Ishikawa (cell line): Measurements from ENCODE around the gene SCARF1.
A peak's percentile ranks its signal among the peaks of the same experiment; 100 is the strongest.

Experiments
- CEBPB ChIP-seq: IDR thresholded peaks from 2 replicates; pipeline ENCODE4 v1.6.1; 2012
- CREB1 ChIP-seq: IDR thresholded peaks from 2 replicates; pipeline ENCODE4 v1.6.1; 2012; ENCODE audit warnings: low read depth
- EGR1 ChIP-seq: IDR thresholded peaks from 2 replicates; pipeline ENCODE4 v1.6.1; 2012
- EP300 ChIP-seq: IDR thresholded peaks from 2 replicates; pipeline ENCODE4 v1.6.1; 2012; ENCODE audit warnings: borderline replicate concordance
- FOXM1 ChIP-seq: IDR thresholded peaks from 2 replicates; pipeline ENCODE4 v1.6.1; 2012; ENCODE audit warnings: low read depth, borderline replicate concordance
- NFIC ChIP-seq: IDR thresholded peaks from 2 replicates; pipeline ENCODE4 v1.6.1; 2012
- RAD21 ChIP-seq: IDR thresholded peaks from 2 replicates; pipeline ENCODE4 v1.6.1; 2012; ENCODE audit warnings: low read depth
- TAF1 ChIP-seq: IDR thresholded peaks from 2 replicates; pipeline ENCODE4 v1.6.1; 2012; ENCODE audit warnings: low read depth, mild to moderate bottlenecking
- TCF12 ChIP-seq: IDR thresholded peaks from 2 replicates; pipeline ENCODE4 v1.6.1; 2012; ENCODE audit warnings: low read depth
- TEAD4 ChIP-seq: IDR thresholded peaks from 2 replicates; pipeline ENCODE4 v1.6.1; 2012
- YY1 ChIP-seq: IDR thresholded peaks from 2 replicates; pipeline ENCODE4 v1.6.1; 2012; ENCODE audit warnings: low read depth
- ZBTB7A ChIP-seq: IDR thresholded peaks from 2 replicates; pipeline ENCODE4 v1.6.1; 2012; ENCODE audit warnings: low read depth
- TF ChIP-seq, protein P1 (sequence below): IDR thresholded peaks from 2 replicates; pipeline ENCODE4 v1.6.1; 2012
- TF ChIP-seq, protein P2 (sequence below): IDR thresholded peaks from 2 replicates; pipeline ENCODE4 v1.6.1; 2012
- TF ChIP-seq, protein P3 (sequence below): IDR thresholded peaks from 2 replicates; pipeline ENCODE4 v1.6.1; 2012; ENCODE audit warnings: low read depth, mild to moderate bottlenecking

SCARF1 gene

DNA sequence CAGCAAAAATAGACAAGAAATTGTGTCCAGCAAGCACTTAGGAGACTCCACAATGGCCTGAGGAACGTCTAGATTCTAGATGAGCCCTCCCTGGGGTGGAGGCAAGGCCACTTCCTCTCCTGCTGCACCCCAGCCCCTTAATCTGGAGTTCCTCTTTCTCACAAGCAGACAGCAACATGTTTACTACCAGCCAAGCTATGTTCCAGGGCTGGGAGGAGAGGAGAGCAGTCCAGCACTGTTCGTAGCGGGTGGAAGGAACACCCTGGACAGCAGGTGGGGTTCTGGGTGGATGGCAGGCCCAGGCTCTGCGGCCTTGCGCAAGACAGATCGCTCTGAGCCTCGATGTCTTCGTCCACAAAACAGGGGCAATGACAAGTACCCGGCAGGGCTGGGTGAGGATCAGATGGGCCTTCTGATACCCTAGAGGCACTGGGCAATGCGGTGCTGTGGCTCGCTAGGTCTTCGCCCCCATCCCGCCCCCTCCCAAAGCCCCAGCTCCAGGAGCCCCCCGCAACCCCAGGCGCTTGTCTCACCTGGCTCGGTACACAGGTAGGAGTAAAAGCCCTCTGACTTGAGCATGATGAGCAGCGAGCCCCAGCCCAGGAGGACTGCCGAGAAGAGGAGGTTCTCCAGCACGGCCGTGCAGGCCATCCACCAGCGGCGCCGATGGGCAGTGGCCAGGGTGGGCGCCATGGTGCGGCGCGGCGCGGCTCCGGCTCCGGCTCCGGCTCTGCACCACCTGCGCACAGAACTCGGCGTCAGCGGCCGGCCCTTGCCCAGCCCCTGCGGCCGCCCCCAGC lies 18.1 kb downstream of the SCARF1 start:
- TF ChIP-seq, protein P1, sequence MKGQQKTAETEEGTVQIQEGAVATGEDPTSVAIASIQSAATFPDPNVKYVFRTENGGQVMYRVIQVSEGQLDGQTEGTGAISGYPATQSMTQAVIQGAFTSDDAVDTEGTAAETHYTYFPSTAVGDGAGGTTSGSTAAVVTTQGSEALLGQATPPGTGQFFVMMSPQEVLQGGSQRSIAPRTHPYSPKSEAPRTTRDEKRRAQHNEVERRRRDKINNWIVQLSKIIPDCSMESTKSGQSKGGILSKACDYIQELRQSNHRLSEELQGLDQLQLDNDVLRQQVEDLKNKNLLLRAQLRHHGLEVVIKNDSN, result no peak
- TF ChIP-seq CEBPB, result peak; percentile 85

DNA sequence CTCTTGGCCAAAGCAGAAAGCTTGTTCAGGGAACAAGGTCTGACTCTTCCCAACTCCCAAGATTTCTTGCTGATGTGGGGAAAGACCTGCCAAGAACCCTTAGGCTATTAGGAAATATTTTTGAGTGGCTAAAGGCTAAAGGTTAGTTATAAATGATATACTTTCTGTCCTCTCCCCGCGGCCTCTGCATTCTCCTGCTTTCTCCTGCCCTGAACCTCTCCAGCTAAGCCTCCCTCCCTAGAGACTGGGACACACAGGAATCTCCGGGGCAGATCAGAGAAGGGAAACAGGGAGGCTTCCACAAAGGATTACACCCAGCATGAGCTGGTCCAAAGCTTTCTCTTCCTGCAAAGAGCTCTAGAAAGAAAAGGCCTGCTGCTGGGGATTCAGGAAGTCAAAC lies 19.2 kb downstream of the SCARF1 start:
- no peak for TF ChIP-seq FOXM1
- TF ChIP-seq NFIC, result no peak
- TF ChIP-seq RAD21, result no peak
- no peak for TF ChIP-seq CREB1
- no peak for TF ChIP-seq TAF1
- no peak for TF ChIP-seq EP300
- no peak for TF ChIP-seq TEAD4
- no peak for TF ChIP-seq CEBPB
- TF ChIP-seq EGR1, result no peak
- TF ChIP-seq, protein P2, sequence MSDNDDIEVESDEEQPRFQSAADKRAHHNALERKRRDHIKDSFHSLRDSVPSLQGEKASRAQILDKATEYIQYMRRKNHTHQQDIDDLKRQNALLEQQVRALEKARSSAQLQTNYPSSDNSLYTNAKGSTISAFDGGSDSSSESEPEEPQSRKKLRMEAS, result no peak
- TF ChIP-seq, protein P3, sequence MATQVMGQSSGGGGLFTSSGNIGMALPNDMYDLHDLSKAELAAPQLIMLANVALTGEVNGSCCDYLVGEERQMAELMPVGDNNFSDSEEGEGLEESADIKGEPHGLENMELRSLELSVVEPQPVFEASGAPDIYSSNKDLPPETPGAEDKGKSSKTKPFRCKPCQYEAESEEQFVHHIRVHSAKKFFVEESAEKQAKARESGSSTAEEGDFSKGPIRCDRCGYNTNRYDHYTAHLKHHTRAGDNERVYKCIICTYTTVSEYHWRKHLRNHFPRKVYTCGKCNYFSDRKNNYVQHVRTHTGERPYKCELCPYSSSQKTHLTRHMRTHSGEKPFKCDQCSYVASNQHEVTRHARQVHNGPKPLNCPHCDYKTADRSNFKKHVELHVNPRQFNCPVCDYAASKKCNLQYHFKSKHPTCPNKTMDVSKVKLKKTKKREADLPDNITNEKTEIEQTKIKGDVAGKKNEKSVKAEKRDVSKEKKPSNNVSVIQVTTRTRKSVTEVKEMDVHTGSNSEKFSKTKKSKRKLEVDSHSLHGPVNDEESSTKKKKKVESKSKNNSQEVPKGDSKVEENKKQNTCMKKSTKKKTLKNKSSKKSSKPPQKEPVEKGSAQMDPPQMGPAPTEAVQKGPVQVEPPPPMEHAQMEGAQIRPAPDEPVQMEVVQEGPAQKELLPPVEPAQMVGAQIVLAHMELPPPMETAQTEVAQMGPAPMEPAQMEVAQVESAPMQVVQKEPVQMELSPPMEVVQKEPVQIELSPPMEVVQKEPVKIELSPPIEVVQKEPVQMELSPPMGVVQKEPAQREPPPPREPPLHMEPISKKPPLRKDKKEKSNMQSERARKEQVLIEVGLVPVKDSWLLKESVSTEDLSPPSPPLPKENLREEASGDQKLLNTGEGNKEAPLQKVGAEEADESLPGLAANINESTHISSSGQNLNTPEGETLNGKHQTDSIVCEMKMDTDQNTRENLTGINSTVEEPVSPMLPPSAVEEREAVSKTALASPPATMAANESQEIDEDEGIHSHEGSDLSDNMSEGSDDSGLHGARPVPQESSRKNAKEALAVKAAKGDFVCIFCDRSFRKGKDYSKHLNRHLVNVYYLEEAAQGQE, result no peak
- TF ChIP-seq ZBTB7A, result no peak
- no peak for TF ChIP-seq YY1
- TF ChIP-seq TCF12, result no peak

DNA sequence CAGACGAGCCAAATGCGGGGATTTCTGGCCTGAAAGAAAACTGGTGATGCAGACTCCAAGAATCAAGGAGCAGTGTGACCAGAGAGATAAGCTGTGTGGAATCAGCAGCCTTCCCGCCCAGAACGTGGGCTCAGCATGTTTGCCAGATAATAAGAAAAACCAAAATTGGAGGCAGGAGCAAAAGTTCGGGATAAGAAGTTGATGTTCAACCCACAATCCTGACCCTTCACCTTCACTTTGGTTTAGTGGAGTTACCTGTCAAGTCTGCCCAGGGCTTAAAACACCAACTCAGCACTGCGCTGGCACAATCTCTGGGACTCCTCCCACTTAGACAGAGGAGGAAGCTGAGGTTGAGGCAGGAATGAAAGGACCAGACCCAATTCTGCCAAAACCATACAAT lies 20.0 kb downstream of the SCARF1 start:
- TF ChIP-seq TCF12, result no peak
- TF ChIP-seq EP300, result no peak
- TF ChIP-seq, protein P1, result no peak
- TF ChIP-seq, protein P3, result no peak
- no peak for TF ChIP-seq TAF1

DNA sequence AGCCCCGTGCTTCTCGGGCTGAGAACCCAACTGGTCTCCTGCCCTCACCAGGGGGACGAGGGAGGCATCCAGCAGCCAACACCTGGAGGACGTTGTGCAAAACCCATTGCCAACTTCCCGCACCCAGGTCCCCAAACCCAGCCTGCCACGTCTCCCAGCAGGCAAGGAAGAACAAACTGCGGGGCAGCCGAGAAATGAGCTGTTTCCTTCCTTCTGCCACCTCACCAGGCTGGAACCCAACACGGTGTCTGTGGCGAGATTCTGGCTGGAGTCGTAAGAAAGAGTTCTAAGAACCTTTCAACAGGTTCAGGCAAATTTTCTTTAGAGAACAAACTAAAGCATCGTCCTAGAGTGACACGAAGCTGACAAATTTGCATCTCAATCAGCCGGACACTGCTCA lies 20.5 kb downstream of the SCARF1 start:
- TF ChIP-seq EP300 (no peak), ZBTB7A (no peak), YY1 (no peak), RAD21 (no peak), TCF12 (no peak), TAF1 (no peak), NFIC (no peak), FOXM1 (no peak)
- TF ChIP-seq, protein P2, result no peak
- TF ChIP-seq, protein P1, result no peak
- TF ChIP-seq, protein P3, result no peak

DNA sequence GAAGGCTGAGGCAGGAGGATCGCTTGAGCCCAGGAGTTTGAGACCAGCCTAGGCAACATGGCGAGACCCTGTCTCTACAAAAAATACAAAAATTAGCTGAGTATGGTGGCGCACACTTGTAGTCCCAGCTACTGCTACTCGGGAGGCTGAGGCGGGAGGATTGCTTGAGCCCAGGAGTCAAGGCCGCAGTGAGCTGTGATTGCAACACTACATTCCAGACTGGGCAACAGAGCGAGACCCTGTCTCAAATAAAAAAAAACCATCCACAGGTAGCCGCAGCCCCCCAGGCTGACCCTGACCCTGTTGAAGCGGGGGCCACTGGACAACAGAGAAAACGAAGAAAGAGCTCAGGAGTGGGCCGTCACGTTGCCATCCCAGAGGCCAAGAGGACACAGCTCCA lies 20.9 kb downstream of the SCARF1 start:
- TF ChIP-seq RAD21 (no peak), FOXM1 (no peak), ZBTB7A (no peak), TCF12 (no peak), NFIC (no peak), CEBPB (no peak)
- TF ChIP-seq, protein P2, result no peak
- TF ChIP-seq, protein P3, result no peak
